ENCODE measurements around the gene TP53I11.

- TF ChIP-seq CTCF (IDR thresholded peaks at IDR 0.05) (no peak), POLR2A (IDR thresholded peaks at IDR 0.05) (no peak), POLR2AphosphoS5 (IDR thresholded peaks at IDR 0.05) (no peak), EP300 (IDR thresholded peaks at IDR 0.05) (no peak)
Observed at GRCh38 chr11:44889266-44889665, 61.4 kb downstream of the TP53I11 start.

Measured in stomach (tissue), 4 donors.